Chondrocyte (in vitro differentiated cells): ENCODE results near the gene TRPM4. TPM values are rescaled to one million over a fixed set of nuclear protein-coding genes. Genes with fewer than 3 reads are reported as not detected.

Experiments
- DNase-seq: peaks from one replicate; pipeline ENCODE4 v3.0.0; 2021; ENCODE audit warnings: mixed read lengths, low spot score
- H3K27ac Mint-ChIP-seq: one replicate; pipeline ENCODE4 v1.8.0; 2021; ENCODE audit warnings: mild to moderate bottlenecking, moderate library complexity, mixed read lengths; ENCODE audit not compliant: unreplicated experiment
- H3K27me3 Mint-ChIP-seq: 2 replicates; pipeline ENCODE4 v1.8.0; 2021; ENCODE audit warnings: low read depth, mixed read lengths
- H3K36me3 Mint-ChIP-seq: 2 replicates; pipeline ENCODE4 v1.8.0; 2021; ENCODE audit warnings: low read depth, mixed read lengths
- H3K4me1 Mint-ChIP-seq: 2 replicates; pipeline ENCODE4 v1.8.0; 2021; ENCODE audit warnings: low read depth, mild to moderate bottlenecking, mixed read lengths
- H3K4me3 Mint-ChIP-seq: one replicate; pipeline ENCODE4 v1.8.0; 2021; ENCODE audit warnings: mild to moderate bottlenecking, moderate library complexity, mixed read lengths; ENCODE audit not compliant: unreplicated experiment
- H3K9me3 Mint-ChIP-seq: 2 replicates; pipeline ENCODE4 v1.8.0; 2021; ENCODE audit warnings: low read depth, mixed read lengths
- total RNA-seq: library from RNA; stranded (reverse); gene quantifications from 3 replicates; pipeline ENCODE4 v1.2.1, GENCODE V29; 2021
- TF ChIP-seq, protein P1 (sequence below): fragments of 200-600 bp; sonication (generic); IDR thresholded peaks from 2 replicates; pipeline ENCODE4 v1.5.0; 2021; ENCODE audit warnings: antibody characterized with exemption, mild to moderate bottlenecking, moderate library complexity

Gene TRPM4
- total RNA-seq, 1 donor from 2014 or later = 50.2 TPM

DNA sequence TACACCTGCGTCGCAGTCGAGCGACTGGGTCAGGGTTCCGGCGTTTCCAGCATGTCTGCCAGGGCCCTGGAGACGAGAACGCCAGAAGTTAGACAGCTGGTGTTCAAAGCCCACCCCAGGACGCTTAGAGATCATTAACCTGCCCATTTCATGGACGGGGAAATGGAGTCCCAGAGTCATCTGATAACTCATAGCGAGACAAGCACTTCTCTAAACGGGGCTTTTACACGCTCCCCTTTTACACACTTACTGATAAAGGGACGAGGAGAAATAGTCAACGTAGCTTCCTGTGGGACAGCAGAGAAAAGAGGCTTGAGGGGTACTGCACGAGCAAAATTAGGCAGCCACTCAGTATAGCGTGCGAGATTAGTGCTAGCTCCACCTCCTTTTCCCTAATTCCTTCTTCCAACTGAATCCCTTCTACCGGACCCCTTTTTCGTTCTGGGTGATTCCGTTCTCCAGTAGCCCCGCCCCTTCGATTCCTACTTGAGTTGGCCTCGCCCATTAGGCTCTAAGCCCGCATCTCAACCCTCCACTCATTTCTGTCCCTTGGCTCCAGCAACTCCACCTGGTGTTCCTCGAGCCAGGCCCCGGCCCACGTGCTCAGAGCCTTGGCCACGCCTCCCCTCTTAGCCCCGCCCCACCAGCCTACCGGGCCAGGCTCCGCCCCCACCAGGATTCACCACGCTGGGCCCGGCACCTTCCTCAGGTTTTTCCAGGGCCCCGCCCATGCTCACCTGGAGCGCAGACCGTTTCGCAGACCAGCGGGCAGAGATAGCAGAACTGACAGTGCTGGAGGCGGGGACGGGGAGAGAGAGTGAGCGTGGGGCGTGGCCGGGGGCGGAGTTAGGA lies 6.1 kb upstream of the TRPM4 start:
- Mint-ChIP-seq H3K9me3 (peaks cover 3% of the 10 kb centered on the region), H3K4me1 (peaks cover 18% of the 10 kb centered on the region), H3K27me3 (peaks cover 3% of the 10 kb centered on the region), H3K4me3 (peak overlapping the region; percentile 91), H3K36me3 (peaks cover 1% of the 10 kb centered on the region), H3K27ac (no peak overlapping the region)
- no peak for DNase-seq
- TF ChIP-seq, protein P1, sequence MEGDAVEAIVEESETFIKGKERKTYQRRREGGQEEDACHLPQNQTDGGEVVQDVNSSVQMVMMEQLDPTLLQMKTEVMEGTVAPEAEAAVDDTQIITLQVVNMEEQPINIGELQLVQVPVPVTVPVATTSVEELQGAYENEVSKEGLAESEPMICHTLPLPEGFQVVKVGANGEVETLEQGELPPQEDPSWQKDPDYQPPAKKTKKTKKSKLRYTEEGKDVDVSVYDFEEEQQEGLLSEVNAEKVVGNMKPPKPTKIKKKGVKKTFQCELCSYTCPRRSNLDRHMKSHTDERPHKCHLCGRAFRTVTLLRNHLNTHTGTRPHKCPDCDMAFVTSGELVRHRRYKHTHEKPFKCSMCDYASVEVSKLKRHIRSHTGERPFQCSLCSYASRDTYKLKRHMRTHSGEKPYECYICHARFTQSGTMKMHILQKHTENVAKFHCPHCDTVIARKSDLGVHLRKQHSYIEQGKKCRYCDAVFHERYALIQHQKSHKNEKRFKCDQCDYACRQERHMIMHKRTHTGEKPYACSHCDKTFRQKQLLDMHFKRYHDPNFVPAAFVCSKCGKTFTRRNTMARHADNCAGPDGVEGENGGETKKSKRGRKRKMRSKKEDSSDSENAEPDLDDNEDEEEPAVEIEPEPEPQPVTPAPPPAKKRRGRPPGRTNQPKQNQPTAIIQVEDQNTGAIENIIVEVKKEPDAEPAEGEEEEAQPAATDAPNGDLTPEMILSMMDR = no peak

DNA sequence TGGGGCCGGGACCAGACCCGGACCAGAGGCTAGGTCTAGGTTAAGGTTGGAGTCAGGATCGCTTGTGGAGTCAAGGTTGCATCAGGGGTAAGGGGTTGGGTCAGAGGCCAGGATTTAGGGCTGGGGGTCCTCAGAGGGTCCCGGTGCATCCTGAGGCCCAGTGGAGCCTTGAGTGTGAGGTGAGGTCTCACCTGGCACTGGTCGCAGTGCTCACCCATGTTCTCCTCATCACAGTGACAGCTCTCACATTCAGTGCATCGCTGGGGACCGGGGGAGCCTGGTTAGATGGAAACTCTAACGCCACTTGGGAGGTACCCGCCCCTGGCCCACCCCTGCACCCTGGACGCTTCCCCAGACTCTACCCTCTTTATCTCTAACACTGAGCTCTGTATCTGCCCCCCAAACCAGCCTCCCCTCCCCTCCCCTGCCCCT lies 5.5 kb upstream of the TRPM4 start:
- Mint-ChIP-seq H3K4me3 (no peak overlapping the region), H3K27ac (no peak overlapping the region), H3K9me3 (peaks cover 3% of the 10 kb centered on the region), H3K4me1 (peaks cover 18% of the 10 kb centered on the region), H3K36me3 (peaks cover 1% of the 10 kb centered on the region), H3K27me3 (peaks cover 3% of the 10 kb centered on the region)
- TF ChIP-seq, protein P1 = no peak
- no peak for DNase-seq

GRCh38 chr19:49153167-49153809 lies 4.3 kb upstream of the TRPM4 start:
- Mint-ChIP-seq H3K4me1 (peaks cover 23% of the 10 kb centered on the region), H3K36me3 (peaks cover 1% of the 10 kb centered on the region), H3K9me3 (peaks cover 3% of the 10 kb centered on the region), H3K27ac (no peak overlapping the region), H3K4me3 (no peak overlapping the region), H3K27me3 (peaks cover 3% of the 10 kb centered on the region)
- no peak for DNase-seq
- TF ChIP-seq, protein P1 = no peak

DNA sequence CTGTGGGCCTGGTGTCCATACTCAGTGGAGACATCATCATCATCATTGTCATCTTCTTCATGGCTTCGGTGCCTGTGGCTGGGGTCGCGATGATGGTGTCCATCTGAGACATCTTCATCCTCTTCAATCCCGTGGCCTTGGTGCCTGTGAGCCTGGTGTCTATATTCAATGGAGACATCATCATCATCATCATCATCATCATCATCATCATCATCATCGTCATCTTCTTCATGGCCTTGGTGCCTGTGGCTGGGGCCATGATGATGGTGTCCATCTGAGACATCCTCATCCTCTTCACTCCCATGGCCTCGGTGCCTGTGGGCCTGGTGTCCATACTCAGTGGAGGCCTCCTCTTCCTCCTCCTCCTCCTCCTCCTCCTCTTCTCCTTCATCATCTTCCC lies 3.3 kb upstream of the TRPM4 start:
- peaks cover 1% of the 10 kb centered on the region for H3K36me3 Mint-ChIP-seq
- peaks cover 20% of the 10 kb centered on the region for H3K4me1 Mint-ChIP-seq
- TF ChIP-seq, protein P1 = no peak
- H3K27me3 Mint-ChIP-seq = peaks cover 3% of the 10 kb centered on the region
- no peak for DNase-seq
- H3K27ac Mint-ChIP-seq = no peak overlapping the region
- no peak overlapping the region for H3K4me3 Mint-ChIP-seq
- peaks cover 3% of the 10 kb centered on the region for H3K9me3 Mint-ChIP-seq

GRCh38 chr19:49155005-49155819 lies 2.4 kb upstream of the TRPM4 start, which contains the start of gene HRC:
Gene HRC, minus strand, starts transcription at chr19:49155396. Its CDS starts 159 bp downstream, at chr19:49155237.
- H3K27ac Mint-ChIP-seq = no peak within 1 kb of the TSS
- H3K27me3 Mint-ChIP-seq = peaks cover 3% of the 10 kb centered on the region
- H3K9me3 Mint-ChIP-seq = peaks cover 3% of the 10 kb centered on the region
- peaks cover 5% of the 10 kb centered on the region for H3K36me3 Mint-ChIP-seq
- no peak for DNase-seq
- H3K4me1 Mint-ChIP-seq = peaks cover 24% of the 10 kb centered on the region
- TF ChIP-seq, protein P1 = no peak
- no peak within 1 kb of the TSS for H3K4me3 Mint-ChIP-seq
